HepG2 (cell line): ENCODE results near the gene SH3BP5.

Experiments
- CEBPB ChIP-seq: IDR thresholded peaks from 2 replicates; pipeline ENCODE4 v1.6.1; 2011; ENCODE audit warnings: low read depth, low read length, improper control_type of control experiment, borderline replicate concordance
- CEBPG ChIP-seq: IDR thresholded peaks from 2 replicates; pipeline ENCODE4 v1.6.1; 2016
- DPF2 ChIP-seq: sonication (generic); formaldehyde crosslinking; IDR thresholded peaks from 2 replicates; pipeline ENCODE4 v1.4.0; 2020; ENCODE audit warnings: mild to moderate bottlenecking, low read depth, missing genetic modification reagents, borderline replicate concordance
- EP300 ChIP-seq, 3 experiments: sonication (generic) in 1 of 3; formaldehyde crosslinking in 1 of 3; IDR thresholded peaks; 2 replicates each; pipeline versions ENCODE4 v1.5.1 to v1.6.1; 2011 to 2020; ENCODE audit warnings: low read depth in 2 of 3, low read length in 2 of 3, borderline replicate concordance in 1 of 3, improper control_type of control experiment in 1 of 3, mild to moderate bottlenecking in 1 of 3, missing genetic modification reagents in 1 of 3, moderate library complexity in 1 of 3
- HNRNPH1 ChIP-seq: fragments of 200-400 bp; formaldehyde crosslinking; optimal IDR thresholded peaks from 2 replicates; pipeline ENCODE3; 2017; ENCODE audit warnings: mild to moderate bottlenecking, low read depth, low read length
- MYPOP ChIP-seq: sonication (generic); formaldehyde crosslinking; IDR thresholded peaks from 2 replicates; pipeline ENCODE4 v1.8.1; 2023; ENCODE audit warnings: mild to moderate bottlenecking, moderate library complexity, missing genetic modification reagents
- SIX1 ChIP-seq: sonication (generic); formaldehyde crosslinking; IDR thresholded peaks from 2 replicates; pipeline ENCODE4 v1.4.0; 2020; ENCODE audit warnings: missing genetic modification reagents, borderline replicate concordance
- SNRNP70 ChIP-seq: fragments of 200-400 bp; formaldehyde crosslinking; IDR thresholded peaks from 2 replicates; pipeline ENCODE4 v1.6.1; 2017; ENCODE audit warnings: mild to moderate bottlenecking, low read depth, low read length, moderate library complexity
- ZBTB40 ChIP-seq, 2 experiments: fragments of 450-650 bp in 1 of 2; sonication (generic) in 1 of 2; formaldehyde crosslinking in 1 of 2; IDR thresholded peaks; 2 replicates each; pipeline versions ENCODE4 v1.6.1 to v1.8.0; 2016 to 2022; ENCODE audit warnings: antibody characterized with exemption in 1 of 2, mild to moderate bottlenecking in 1 of 2, missing genetic modification reagents in 1 of 2
- ZBTB43 ChIP-seq: sonication (generic); formaldehyde crosslinking; conservative IDR thresholded peaks from 2 replicates; pipeline ENCODE4 v1.4.0; 2020; ENCODE audit warnings: missing genetic modification reagents
- ZNF557 ChIP-seq: sonication (generic); formaldehyde crosslinking; IDR thresholded peaks from 2 replicates; pipeline ENCODE4 v1.4.0; 2020; ENCODE audit warnings: missing genetic modification reagents
- ZNF660 ChIP-seq: sonication (generic); formaldehyde crosslinking; IDR thresholded peaks from 2 replicates; pipeline ENCODE4 v1.5.1; 2020; ENCODE audit warnings: mild to moderate bottlenecking, low read depth, missing genetic modification reagents, borderline replicate concordance

GRCh38 chr3:15283702-15284101 lies 48.7 kb downstream of the SH3BP5 start:
- TF ChIP-seq SNRNP70: no peak
- TF ChIP-seq ZBTB40 (IDR thresholded peaks at IDR 0.05): no peak
- TF ChIP-seq ZBTB40 (CRISPR knock-in tag; IDR thresholded peaks at IDR 0.05): no peak
- TF ChIP-seq ZNF660 (CRISPR knock-in tag): no peak
- no peak for TF ChIP-seq CEBPB
- TF ChIP-seq ZBTB43 (CRISPR knock-in tag): no peak
- no peak for TF ChIP-seq EP300 (IDR thresholded peaks at IDR 0.05; ENCODE audit: low read depth in 2 of 2, low read length in 2 of 2)
- TF ChIP-seq EP300 (CRISPR knock-in tag; IDR thresholded peaks at IDR 0.05; ENCODE audit: borderline replicate concordance): no peak
- TF ChIP-seq HNRNPH1: no peak
- no peak for TF ChIP-seq ZNF557 (CRISPR knock-in tag)
- no peak for TF ChIP-seq SIX1 (CRISPR knock-in tag)
- TF ChIP-seq MYPOP (CRISPR knock-in tag): no peak
- no peak for TF ChIP-seq CEBPG (CRISPR knock-in tag)
- TF ChIP-seq DPF2 (CRISPR knock-in tag): no peak
